GM10266 (cell line): Measurements from ENCODE around the gene HSPG2.

Experiments used
- DNase-seq: peaks from one replicate; pipeline ENCODE4 v3.0.0; 2012; ENCODE audit errors: extremely low spot score
- CTCF ChIP-seq: IDR thresholded peaks from 2 replicates; pipeline ENCODE4 v1.5.1; 2012; ENCODE audit warnings: mild to moderate bottlenecking, low read depth; ENCODE audit not compliant: control insufficient read depth, insufficient read depth; ENCODE audit errors: missing control alignments

The HSPG2 gene

GRCh38 chr1:21913763-21914162 is 23.3 kb downstream of the HSPG2 start:
- no peak for DNase-seq

GRCh38 chr1:21913258-21913657 is 23.9 kb downstream of the HSPG2 start:
- no peak for TF ChIP-seq CTCF
- DNase-seq: no peak

More at GRCh38 chr1:21913763-21914162, 23.3 kb downstream of the HSPG2 start:
- no peak for TF ChIP-seq CTCF

- no peak for TF ChIP-seq CTCF
- DNase-seq: no peak
These were observed 24.9 kb downstream of the HSPG2 start for GRCh38 chr1:21912038-21912758.

GRCh38 chr1:21911205-21912001 is 25.7 kb downstream of the HSPG2 start:
- TF ChIP-seq CTCF: no peak
- no peak for DNase-seq

GRCh38 chr1:21910558-21911204 is 26.4 kb downstream of the HSPG2 start:
- no peak for TF ChIP-seq CTCF
- no peak for DNase-seq

- DNase-seq: peak; percentile 84
- no peak for TF ChIP-seq CTCF
These were observed 27.2 kb downstream of the HSPG2 start for GRCh38 chr1:21909787-21910503.
